HepG2 (cell line): ENCODE measurements around the gene FTL. TPM values are rescaled to one million over a fixed set of nuclear protein-coding genes. Genes with fewer than 3 reads are reported as not detected.

Experiments
- HNRNPL ChIP-seq: fragments of 200-400 bp; formaldehyde crosslinking; IDR thresholded peaks from 2 replicates; pipeline ENCODE4 v1.6.1; 2017; ENCODE audit warnings: mild to moderate bottlenecking, low read depth, low read length
- HOXA9 ChIP-seq: sonication (generic); formaldehyde crosslinking; IDR thresholded peaks from 2 replicates; pipeline ENCODE4 v1.8.1; 2022; ENCODE audit warnings: missing genetic modification reagents, mild to moderate bottlenecking, moderate library complexity, borderline replicate concordance
- KLF9 ChIP-seq: IDR thresholded peaks from 2 replicates; pipeline ENCODE4 v1.6.1; 2016; ENCODE audit warnings: low read depth
- MAFG ChIP-seq: sonication (generic); formaldehyde crosslinking; IDR thresholded peaks from 2 replicates; pipeline ENCODE4 v1.5.1; 2020; ENCODE audit warnings: mild to moderate bottlenecking, missing genetic modification reagents
- MTA1 ChIP-seq: sonication (generic); formaldehyde crosslinking; IDR thresholded peaks from 2 replicates; pipeline ENCODE4 v1.4.0; 2020; ENCODE audit warnings: missing genetic modification reagents, mild to moderate bottlenecking, borderline replicate concordance
- NR1H2 ChIP-seq: sonication (generic); formaldehyde crosslinking; IDR thresholded peaks from 2 replicates; pipeline ENCODE4 v1.8.1; 2022; ENCODE audit warnings: low read depth, missing genetic modification reagents, borderline replicate concordance
- PRMT3 ChIP-seq: sonication (generic); formaldehyde crosslinking; IDR thresholded peaks from 2 replicates; pipeline ENCODE4 v1.8.1; 2022; ENCODE audit warnings: low read depth, mild to moderate bottlenecking, moderate library complexity, missing genetic modification reagents, borderline replicate concordance
- polyA plus RNA-seq, 8 experiments: library from polyadenylated mRNA; depleted of rRNA in 3 of 8; stranded (reverse) in 7 of 8; unstranded in 1 of 8; fragments of >200 nt; fragmentation: Illumina TruSeq in 4 of 8; extraction: Trizol in 4 of 8; gene quantifications; 2 replicates each; pipeline versions ENCODE4 v1.2.1 to v1.2.3, GENCODE V29; 2011 to 2016; ENCODE audit warnings: low read depth in 4 of 8, missing spikeins in 1 of 8, mixed read lengths in 1 of 8; ENCODE audit not compliant: insufficient read depth in 1 of 8
- total RNA-seq, 5 experiments: library from RNA; depleted of rRNA; stranded (reverse); fragments of >200 nt; fragmentation: Illumina TruSeq; extraction: Trizol; gene quantifications; 2 replicates each; pipeline ENCODE4 v1.2.3, GENCODE V29; 2016; ENCODE audit warnings: low read depth in 1 of 5
- TF ChIP-seq, protein P1 (sequence below): sonication (generic); formaldehyde crosslinking; IDR thresholded peaks from 2 replicates; pipeline ENCODE4 v1.5.1; 2020; ENCODE audit warnings: mild to moderate bottlenecking, missing genetic modification reagents
- TF ChIP-seq, protein P2 (sequence below): sonication (generic); formaldehyde crosslinking; IDR thresholded peaks from 2 replicates; pipeline ENCODE4 v1.5.1; 2020; ENCODE audit warnings: missing genetic modification reagents, mild to moderate bottlenecking, borderline replicate concordance
- TF ChIP-seq, protein P3 (sequence below): sonication (generic); formaldehyde crosslinking; IDR thresholded peaks from 2 replicates; pipeline ENCODE4 v1.8.0; 2022; ENCODE audit warnings: missing genetic modification reagents, mild to moderate bottlenecking, borderline replicate concordance
- TF ChIP-seq, protein P4 (sequence below): sonication (generic); formaldehyde crosslinking; IDR thresholded peaks from 2 replicates; pipeline ENCODE4 v1.4.0; 2020; ENCODE audit warnings: low read depth, missing genetic modification reagents
- TF ChIP-seq, protein P5 (sequence below): sonication (generic); formaldehyde crosslinking; IDR thresholded peaks from 2 replicates; pipeline ENCODE4 v1.8.0; 2022; ENCODE audit warnings: mild to moderate bottlenecking, missing genetic modification reagents

FTL gene
- total and polyA plus RNA-seq, 2 of the 13 experiments (the other 11 are each of a cell fraction or from before 2014, with no cell fraction given) = 2,721 to 8,800 TPM

DNA sequence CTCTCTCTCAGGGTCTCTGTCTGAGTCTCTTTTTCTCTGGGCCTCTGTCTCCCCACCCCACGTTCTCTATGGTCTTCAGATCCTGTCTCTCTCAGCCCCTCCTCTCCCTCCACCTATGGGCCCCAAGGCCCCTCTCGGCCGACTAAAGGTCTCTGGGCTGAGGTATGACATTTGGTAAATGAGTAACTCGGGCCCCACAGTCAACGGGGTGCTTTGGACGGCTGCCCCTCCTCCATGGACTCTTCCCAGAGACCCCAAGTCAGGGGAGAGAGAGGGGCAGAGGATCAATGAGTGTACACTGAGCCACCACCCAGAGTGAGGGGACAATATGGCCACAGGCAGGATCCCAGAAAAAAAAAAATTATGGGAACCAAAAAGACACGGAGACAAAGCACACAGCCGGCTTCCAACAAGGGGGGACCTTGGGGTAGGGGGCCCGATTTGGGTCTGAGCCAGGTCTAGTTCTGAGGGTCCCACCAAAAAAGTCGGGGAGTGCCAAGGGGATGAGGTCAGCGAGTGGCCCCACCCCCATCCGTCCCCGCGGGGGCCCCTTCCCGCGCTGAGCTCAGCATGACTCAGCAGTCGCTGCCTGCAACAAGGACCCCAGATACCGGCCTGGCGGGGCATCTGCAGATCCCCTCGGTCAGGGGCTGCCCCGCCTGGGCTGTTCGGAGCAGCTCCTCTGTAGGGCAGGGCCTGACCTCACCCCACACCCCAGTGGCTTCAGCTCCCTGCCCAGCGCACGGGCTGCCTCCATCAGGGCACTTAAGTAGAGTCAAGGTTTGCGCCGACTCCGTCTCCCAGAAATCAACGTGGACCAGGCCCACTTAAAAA is 1.5 kb upstream of the FTL start (continued):
- TF ChIP-seq, protein P1, sequence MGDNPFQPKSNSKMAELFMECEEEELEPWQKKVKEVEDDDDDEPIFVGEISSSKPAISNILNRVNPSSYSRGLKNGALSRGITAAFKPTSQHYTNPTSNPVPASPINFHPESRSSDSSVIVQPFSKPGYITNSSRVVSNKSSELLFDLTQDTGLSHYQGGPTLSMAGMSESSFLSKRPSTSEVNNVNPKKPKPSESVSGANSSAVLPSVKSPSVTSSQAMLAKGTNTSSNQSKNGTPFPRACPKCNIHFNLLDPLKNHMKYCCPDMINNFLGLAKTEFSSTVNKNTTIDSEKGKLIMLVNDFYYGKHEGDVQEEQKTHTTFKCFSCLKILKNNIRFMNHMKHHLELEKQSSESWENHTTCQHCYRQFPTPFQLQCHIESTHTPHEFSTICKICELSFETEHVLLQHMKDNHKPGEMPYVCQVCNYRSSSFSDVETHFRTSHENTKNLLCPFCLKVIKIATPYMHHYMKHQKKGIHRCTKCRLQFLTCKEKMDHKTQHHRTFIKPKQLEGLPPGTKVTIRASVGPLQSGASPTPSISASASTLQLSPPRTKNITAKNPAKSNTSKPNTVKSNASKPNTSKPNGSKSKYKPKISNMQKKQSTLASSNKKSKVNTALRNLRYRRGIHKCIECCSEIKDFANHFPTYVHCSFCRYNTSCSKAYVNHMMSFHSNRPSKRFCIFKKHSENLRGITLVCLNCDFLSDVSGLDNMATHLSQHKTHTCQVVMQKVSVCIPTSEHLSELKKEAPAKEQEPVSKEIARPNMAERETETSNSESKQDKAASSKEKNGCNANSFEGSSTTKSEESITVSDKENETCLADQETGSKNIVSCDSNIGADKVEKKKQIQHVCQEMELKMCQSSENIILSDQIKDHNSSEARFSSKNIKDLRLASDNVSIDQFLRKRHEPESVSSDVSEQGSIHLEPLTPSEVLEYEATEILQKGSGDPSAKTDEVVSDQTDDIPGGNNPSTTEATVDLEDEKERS (CRISPR knock-in tag) = 0 out of 2 replicates have a peak, but pooled peaks have one; percentile 32
- TF ChIP-seq MTA1 (CRISPR knock-in tag) (peak; percentile 88; the same call in 1 of the 2 replicates), HOXA9 (no peak), KLF9 (CRISPR knock-in tag) (no peak; the same call in 1 of the 2 replicates), NR1H2 (CRISPR knock-in tag) (0 out of 2 replicates have a peak, but pooled peaks have one; percentile 50), HNRNPL (peak; percentile 82; the same call in 1 of the 2 replicates), MAFG (CRISPR knock-in tag) (peak; percentile 100), PRMT3 (0 out of 2 replicates have a peak, but pooled peaks have one; percentile 57)
- TF ChIP-seq, protein P2, sequence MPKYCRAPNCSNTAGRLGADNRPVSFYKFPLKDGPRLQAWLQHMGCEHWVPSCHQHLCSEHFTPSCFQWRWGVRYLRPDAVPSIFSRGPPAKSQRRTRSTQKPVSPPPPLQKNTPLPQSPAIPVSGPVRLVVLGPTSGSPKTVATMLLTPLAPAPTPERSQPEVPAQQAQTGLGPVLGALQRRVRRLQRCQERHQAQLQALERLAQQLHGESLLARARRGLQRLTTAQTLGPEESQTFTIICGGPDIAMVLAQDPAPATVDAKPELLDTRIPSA (CRISPR knock-in tag) = peak; percentile 58; the same call in 1 of the 2 replicates
- TF ChIP-seq, protein P3, sequence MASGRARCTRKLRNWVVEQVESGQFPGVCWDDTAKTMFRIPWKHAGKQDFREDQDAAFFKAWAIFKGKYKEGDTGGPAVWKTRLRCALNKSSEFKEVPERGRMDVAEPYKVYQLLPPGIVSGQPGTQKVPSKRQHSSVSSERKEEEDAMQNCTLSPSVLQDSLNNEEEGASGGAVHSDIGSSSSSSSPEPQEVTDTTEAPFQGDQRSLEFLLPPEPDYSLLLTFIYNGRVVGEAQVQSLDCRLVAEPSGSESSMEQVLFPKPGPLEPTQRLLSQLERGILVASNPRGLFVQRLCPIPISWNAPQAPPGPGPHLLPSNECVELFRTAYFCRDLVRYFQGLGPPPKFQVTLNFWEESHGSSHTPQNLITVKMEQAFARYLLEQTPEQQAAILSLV (CRISPR knock-in tag) = 0 out of 2 replicates have a peak, but pooled peaks have one; percentile 42
- TF ChIP-seq, protein P4, sequence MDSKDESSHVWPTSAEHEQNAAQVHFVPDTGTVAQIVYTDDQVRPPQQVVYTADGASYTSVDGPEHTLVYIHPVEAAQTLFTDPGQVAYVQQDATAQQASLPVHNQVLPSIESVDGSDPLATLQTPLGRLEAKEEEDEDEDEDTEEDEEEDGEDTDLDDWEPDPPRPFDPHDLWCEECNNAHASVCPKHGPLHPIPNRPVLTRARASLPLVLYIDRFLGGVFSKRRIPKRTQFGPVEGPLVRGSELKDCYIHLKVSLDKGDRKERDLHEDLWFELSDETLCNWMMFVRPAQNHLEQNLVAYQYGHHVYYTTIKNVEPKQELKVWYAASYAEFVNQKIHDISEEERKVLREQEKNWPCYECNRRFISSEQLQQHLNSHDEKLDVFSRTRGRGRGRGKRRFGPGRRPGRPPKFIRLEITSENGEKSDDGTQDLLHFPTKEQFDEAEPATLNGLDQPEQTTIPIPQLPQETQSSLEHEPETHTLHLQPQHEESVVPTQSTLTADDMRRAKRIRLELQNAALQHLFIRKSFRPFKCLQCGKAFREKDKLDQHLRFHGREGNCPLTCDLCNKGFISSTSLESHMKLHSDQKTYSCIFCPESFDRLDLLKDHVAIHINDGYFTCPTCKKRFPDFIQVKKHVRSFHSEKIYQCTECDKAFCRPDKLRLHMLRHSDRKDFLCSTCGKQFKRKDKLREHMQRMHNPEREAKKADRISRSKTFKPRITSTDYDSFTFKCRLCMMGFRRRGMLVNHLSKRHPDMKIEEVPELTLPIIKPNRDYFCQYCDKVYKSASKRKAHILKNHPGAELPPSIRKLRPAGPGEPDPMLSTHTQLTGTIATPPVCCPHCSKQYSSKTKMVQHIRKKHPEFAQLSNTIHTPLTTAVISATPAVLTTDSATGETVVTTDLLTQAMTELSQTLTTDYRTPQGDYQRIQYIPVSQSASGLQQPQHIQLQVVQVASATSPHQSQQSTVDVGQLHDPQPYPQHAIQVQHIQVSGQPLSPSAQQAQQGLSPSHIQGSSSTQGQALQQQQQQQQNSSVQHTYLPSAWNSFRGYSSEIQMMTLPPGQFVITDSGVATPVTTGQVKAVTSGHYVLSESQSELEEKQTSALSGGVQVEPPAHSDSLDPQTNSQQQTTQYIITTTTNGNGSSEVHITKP (CRISPR knock-in tag) = peak; percentile 80
- TF ChIP-seq, protein P5, sequence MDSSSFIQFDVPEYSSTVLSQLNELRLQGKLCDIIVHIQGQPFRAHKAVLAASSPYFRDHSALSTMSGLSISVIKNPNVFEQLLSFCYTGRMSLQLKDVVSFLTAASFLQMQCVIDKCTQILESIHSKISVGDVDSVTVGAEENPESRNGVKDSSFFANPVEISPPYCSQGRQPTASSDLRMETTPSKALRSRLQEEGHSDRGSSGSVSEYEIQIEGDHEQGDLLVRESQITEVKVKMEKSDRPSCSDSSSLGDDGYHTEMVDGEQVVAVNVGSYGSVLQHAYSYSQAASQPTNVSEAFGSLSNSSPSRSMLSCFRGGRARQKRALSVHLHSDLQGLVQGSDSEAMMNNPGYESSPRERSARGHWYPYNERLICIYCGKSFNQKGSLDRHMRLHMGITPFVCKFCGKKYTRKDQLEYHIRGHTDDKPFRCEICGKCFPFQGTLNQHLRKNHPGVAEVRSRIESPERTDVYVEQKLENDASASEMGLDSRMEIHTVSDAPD (CRISPR knock-in tag) = peak; percentile 78; the same call in 1 of the 2 replicates
